Bronchial epithelial cell (primary cell): Measurements from ENCODE around the gene PEMT. TPM values are rescaled to one million over a fixed set of nuclear protein-coding genes. Genes with fewer than 3 reads are reported as not detected.

ENCODE experiments used
- DNase-seq: peaks from one replicate; pipeline ENCODE4 v3.0.0-alpha.2; 2010; ENCODE audit warnings: low read depth
- FAIRE-seq: peaks from 2 replicates; lab custom pipeline; 2011; peaks lifted over from hg19 to GRCh38; lab: Jason Lieb, UNC
- H3K27me3 ChIP-seq: 2 replicates; pipeline ENCODE4 v1.5.1; 2011; ENCODE audit warnings: low read length; ENCODE audit not compliant: control insufficient read depth, insufficient read depth
- H3K36me3 ChIP-seq: 2 replicates; pipeline ENCODE4 v1.5.1; 2011; ENCODE audit warnings: low read length; ENCODE audit not compliant: control insufficient read depth, insufficient read depth
- H3K4me3 ChIP-seq: 2 replicates; pipeline ENCODE4 v1.5.1; 2011; ENCODE audit warnings: mild to moderate bottlenecking, low read depth, low read length, control low read depth
- total RNA-seq: library from RNA; depleted of rRNA; stranded (reverse); fragments of >200 nt; gene quantifications from 2 replicates; pipeline ENCODE4 v1.2.1, GENCODE V29; 2014
- TF ChIP-seq, protein P1 (sequence below): IDR thresholded peaks from 2 replicates; pipeline ENCODE4 v1.5.1; 2011; ENCODE audit warnings: mild to moderate bottlenecking, moderate library complexity, low read length, control low read depth, inconsistent platforms; ENCODE audit not compliant: insufficient read depth, severe bottlenecking

The PEMT gene
- total RNA-seq, 1 donor from 2014 or later = 23.4 TPM

DNA sequence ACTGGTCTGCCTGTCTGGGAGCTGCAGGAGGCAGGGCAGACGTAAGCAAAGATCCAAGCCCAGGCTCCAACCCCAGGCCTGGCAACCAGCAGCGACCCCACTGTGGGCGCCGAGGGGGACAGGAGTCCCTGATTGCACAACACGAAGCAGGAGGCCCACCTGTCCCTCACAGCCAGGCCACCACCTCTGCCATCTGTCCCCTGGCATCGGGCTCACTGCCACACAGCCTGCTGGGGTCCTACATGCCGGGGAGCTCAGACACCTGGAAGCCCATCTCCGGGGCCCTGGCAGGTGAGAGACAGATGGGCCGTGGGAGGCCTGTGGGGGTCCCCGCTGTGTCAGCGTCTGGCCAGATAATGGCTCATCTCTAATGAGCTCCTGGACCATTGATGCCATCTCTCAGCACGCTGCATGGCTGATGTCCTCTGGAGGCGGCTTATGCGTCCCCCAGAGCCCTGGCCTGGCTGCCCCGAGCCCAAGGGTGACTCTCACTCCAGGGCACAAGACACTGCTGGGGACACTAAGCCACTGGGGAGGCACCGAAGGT is 84.0 kb downstream of the PEMT start:
- FAIRE-seq (no peak), DNase-seq (no peak)
- peaks cover 5% of the 10 kb centered on the region for H3K27me3 ChIP-seq
- H3K4me3 ChIP-seq = no peak overlapping the region
- TF ChIP-seq, protein P1, sequence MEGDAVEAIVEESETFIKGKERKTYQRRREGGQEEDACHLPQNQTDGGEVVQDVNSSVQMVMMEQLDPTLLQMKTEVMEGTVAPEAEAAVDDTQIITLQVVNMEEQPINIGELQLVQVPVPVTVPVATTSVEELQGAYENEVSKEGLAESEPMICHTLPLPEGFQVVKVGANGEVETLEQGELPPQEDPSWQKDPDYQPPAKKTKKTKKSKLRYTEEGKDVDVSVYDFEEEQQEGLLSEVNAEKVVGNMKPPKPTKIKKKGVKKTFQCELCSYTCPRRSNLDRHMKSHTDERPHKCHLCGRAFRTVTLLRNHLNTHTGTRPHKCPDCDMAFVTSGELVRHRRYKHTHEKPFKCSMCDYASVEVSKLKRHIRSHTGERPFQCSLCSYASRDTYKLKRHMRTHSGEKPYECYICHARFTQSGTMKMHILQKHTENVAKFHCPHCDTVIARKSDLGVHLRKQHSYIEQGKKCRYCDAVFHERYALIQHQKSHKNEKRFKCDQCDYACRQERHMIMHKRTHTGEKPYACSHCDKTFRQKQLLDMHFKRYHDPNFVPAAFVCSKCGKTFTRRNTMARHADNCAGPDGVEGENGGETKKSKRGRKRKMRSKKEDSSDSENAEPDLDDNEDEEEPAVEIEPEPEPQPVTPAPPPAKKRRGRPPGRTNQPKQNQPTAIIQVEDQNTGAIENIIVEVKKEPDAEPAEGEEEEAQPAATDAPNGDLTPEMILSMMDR = no peak
- H3K36me3 ChIP-seq = no peaks in the 10 kb centered on the region

DNA sequence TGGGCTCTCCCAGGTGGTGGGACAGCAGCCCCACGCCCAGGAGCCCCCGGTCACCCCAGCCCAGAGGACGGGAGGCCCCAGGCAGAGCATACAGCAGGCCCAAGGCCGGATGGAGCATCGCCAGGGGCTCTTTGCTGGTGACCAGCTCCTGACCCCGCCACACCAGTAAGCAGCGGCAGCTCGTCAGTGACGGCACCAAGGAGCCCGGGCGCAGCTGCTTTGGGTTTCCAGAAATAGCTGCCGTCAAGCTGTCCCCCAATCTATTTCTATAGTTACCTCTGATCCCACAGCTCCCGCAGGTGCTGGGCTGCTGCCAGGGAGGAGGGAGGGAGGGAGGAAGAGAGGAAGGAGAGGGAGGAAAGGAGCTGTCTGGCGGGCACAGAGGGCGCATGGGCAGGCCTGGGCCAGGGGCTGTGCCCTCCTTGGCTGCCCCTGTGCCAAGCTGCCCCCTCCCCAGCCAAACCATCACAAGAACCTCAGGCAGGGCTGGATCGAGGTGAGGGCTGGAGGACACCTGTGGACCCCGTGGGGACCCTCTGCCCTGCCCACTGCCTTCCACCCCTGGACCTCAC is 84.5 kb downstream of the PEMT start:
- Histone ChIP-seq H3K27me3 (peaks cover 7% of the 10 kb centered on the region), H3K4me3 (no peak overlapping the region), H3K36me3 (no peaks in the 10 kb centered on the region)
- DNase-seq (no peak), FAIRE-seq (no peak)
- TF ChIP-seq, protein P1 = no peak

DNA sequence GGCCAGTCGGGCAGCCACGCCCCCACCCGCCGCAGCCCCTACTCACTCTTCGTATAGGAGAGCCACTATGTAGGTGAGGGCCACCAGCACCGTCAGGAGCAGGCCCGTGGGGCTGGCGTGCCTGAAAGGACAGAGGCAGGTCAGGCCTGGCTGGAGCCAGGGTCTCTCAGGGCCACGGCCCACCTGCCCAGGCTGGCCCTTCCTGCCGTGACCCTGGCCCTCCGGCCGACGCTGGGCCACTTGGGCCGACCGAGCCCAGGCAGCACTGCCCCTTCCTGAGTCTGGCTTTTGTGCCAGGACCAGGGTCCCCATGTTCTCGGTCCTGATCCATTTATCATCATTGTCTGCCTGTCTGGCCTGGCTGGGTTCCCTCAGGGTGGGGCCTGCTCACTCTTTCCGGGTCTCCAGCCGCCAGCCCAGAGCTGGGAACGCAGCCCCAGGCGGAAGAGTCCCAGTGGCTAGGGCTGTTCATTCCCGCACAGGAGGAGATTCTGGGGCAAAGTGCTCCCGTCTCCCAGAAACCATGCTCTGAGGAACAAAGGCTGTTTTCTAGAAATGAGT is 85.2 kb downstream of the PEMT start:
- TF ChIP-seq, protein P1 = no peak
- Histone ChIP-seq H3K36me3 (no peaks in the 10 kb centered on the region), H3K4me3 (no peak overlapping the region), H3K27me3 (peaks cover 7% of the 10 kb centered on the region)
- no peak for FAIRE-seq
- no peak for DNase-seq

DNA sequence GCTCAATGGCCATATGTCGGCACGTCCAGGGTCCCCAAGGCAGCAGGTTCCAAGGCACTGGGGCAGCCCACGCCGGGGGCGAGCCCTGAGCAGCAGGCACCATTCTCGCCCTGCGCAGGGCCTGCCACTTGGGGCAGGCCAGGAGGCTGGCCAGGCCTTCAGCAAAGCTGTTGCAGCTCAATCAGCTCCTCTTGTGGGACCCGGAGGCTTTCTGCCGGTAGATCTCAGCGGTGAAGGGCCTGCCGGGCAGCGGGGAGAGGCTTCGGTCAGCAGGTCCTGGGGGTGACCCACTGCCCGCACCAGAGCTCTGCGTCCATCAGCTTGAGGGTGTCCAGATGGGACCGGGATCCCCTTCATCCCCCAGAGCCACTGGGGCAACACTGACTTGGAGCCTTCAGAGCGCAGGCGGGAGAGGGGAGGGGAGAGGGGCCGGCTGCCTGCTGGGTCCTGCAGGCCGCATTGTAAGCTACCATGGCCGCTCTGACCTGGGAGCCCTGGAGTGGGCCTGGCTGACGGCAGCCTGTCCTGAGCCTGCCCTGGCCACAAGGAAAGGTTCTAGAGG is 85.8 kb downstream of the PEMT start:
- DNase-seq (no peak), FAIRE-seq (no peak)
- no peak overlapping the region for H3K4me3 ChIP-seq
- H3K36me3 ChIP-seq = no peaks in the 10 kb centered on the region
- H3K27me3 ChIP-seq = peaks cover 9% of the 10 kb centered on the region
- TF ChIP-seq, protein P1 = no peak

DNA sequence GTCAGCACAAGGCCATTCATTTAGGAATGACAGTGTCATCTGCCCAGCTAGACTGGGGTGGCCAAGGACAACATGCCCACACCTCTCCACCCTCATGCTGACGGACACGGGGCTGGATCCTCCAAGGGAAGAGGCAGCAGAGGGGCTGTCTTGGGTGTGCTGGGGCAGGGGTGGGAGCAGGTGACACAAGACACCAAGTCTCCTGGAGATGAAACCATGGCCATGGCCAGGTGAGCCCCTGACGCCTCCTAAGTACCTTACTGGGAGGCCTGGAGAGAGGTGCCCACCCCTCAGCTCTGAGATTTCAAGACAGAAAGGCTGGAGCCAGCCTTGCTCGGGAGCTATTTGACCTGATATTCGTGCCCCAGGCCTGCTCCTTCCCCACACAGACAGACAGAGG is 86.4 kb downstream of the PEMT start:
- FAIRE-seq (peak; percentile 40), DNase-seq (no peak)
- no peak overlapping the region for H3K4me3 ChIP-seq
- no peaks in the 10 kb centered on the region for H3K36me3 ChIP-seq
- H3K27me3 ChIP-seq = peaks cover 9% of the 10 kb centered on the region
- TF ChIP-seq, protein P1 = no peak
